GM21529 (cell line): ENCODE data around the gene PDZK1IP1.
"Not testable (repeated sequence)": the region's sequence is repeated elsewhere in the genome, so short reads cannot be mapped to it uniquely, and the experiment has no call there.

ENCODE experiments used
- ATAC-seq: cut with Tn5 transposase; IDR thresholded peaks from one replicate; pipeline ENCODE4 v1.9.1; 2021; ENCODE audit not compliant: unreplicated experiment

Gene PDZK1IP1

GRCh38 chr1:47198214-47198613, 8.4 kb upstream of the PDZK1IP1 start:
- no peak for ATAC-seq

- ATAC-seq: no peak
Measured at GRCh38 chr1:47196622-47197021, 6.8 kb upstream of the PDZK1IP1 start.

DNA sequence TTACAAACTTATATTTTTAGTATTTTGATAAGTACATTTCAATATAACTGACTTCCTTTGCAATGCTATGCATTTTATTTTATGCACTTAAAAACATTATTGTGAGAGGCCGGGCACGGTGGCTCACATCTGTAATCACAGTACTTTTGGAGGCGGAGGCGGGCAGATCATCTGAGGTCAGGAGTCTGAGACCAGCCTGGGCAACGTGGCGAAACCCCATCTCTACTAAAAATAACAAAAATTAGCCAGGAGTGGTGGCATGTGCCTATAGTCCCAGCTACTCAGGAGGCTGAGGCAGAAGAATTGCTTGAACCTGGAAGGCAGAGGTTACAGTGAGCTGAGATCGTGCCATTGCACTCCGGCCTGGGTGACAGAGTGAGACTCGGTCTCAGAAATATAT, 6.1 kb upstream of the PDZK1IP1 start:
- ATAC-seq: not testable (repeated sequence)

DNA sequence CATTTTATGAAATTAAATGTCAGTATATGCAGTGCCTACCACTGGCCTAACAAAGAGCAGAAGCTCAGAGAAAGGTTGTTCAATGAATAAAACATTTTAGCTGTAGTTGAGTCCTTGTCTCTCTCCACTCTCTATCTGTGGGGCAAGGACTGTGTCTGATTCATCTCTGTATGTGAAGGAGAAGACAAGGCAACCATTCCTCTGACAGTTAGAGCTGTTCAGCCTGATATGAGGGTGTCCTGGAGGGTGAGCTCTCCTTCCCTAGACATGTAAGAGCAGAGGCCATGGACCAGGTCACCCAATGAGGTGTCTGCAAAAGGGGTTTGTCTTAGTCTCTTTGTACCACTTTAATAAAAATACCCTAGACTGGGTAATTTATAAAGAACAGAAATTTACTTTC, 4.5 kb upstream of the PDZK1IP1 start:
- ATAC-seq: no peak

- ATAC-seq: not testable (repeated sequence)
Measured at GRCh38 chr1:47193496-47193895, 3.7 kb upstream of the PDZK1IP1 start.

DNA sequence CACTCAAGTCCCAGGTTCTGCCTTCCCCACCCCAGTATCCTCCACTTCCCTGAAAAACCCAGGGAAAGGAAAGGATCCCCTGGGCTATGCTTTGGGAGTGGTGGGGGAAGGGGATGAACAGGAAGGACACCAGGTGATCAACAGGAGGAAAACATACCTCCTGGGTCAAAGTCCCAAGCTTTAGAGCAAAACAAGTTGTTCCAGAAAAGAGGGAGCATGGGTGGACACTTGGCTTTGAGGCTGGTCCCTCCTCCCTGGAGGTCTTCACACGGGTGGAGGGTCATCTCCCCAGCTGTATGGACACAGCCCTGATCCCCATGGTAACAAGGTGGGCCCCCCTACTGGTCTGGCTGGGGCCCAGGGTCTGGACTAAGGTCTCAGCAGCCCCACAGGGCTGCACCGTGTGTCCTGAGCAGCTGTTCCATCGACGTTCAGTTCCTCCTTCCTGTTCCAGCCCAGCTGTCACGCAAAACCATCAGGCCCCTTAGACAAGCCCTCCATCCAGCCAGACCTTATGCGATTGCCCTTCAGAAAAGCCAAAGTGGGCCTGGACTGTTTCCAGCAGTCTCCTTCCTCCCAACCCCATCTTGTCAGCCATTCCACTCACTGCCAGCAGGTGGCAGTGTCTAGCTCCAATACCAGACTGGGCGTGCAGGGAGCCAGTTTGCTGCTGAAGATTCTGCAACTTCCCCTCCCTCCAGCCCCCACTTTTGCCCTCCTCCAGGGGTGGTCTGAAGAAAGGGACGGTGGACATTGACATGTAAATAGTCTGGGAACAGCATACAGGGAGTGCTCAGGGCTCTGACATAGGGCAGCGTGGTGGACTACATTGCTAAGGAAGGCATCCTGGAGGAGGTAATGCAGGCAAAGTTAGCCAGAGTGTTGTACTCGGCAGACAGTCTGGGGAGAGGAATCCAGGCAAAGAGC, 2.9 kb upstream of the PDZK1IP1 start:
- peak; percentile 78 for ATAC-seq

DNA sequence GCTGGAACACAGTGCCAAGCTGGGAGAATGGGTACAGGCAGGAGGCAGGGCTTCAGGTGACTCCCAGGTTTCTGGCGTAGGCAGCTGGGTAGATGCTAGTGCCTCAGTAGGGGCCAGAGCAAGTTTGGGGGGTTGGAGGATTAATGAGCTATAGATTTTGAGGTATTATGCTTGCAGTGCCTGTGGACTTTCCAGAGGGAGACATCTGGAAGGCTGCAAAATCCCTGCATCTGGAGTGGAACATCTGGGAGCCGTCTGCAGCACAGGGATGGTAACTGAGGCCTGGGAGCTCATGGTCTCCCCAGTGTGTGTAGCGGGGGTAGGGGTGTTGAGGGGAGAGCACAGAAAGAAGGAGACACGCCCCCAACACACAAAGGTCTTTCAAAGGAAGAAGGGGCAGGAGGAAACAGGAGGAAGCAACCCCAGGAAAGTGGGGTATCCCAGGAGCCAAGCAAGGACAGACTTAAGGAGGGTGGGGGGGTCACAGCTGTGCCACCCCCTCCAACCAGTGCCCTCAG, 2.2 kb upstream of the PDZK1IP1 start:
- ATAC-seq: no peak

GRCh38 chr1:47190857-47191256, 1.0 kb upstream of the PDZK1IP1 start:
- no peak for ATAC-seq

DNA sequence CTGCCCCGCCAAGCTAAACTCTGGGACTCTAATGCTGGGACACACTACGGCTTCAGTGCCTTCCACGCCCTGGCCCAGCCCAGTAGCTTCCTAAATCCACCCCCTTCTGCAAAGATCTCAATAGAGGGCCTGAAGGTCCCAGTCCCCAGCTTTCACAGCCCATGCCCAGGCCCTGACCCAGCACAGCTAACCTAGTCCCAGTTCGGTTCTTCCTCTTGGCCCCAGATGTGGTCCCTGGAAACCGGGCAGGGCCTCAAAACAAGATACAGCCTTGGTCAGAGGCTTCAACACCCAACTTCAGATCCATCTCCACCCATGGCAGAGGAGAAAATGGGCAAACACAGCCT, 646 bp upstream of the PDZK1IP1 start:
- no peak for ATAC-seq

DNA sequence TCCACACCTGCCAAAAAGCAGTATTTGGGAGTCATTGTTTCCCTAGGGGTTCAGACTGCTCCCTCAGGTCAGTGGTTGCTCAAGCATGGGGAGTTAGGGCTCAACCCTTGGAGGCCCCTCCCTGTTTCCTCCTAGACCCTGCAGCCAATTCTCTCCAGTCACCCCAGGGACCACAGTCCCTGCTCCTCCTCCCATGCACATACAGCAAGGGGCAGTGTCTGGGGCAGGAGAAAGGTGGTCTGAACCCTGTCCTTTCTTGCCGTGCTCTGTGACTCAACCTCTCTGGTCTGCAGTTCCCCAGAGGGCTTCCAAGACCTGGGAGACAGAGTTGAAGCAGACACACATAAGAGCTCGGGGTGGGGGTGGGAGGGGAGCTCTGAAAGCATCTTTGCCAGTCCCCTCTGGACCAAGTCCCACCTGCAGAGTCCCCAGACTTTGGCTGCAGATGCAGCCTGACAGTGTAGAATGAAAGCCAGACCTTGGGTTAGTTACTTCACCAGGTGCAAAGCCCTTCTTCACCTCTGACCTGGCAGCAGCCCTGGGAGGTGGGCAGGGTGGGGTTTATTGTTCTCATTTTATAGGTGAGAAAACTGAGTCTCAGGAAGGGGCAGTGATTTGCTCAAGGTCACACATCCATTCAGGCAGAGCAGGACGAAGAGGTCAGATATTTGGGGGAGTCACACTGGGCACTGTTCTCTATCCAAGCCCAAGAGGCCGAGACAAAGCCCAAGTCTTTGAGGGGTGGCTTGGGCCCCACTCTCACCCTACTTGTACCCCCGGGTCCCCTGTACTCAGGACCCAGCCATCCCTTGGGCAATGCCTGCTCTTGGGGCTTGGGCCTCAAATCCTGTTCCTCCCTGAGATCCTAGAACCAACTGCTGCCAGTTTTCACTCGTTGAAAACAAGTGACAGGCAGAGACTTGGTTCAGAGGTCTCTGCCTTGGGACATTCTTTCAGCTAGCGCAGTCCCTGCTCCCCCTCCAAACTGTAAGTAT, 748 bp downstream of the PDZK1IP1 start:
- no peak for ATAC-seq

DNA sequence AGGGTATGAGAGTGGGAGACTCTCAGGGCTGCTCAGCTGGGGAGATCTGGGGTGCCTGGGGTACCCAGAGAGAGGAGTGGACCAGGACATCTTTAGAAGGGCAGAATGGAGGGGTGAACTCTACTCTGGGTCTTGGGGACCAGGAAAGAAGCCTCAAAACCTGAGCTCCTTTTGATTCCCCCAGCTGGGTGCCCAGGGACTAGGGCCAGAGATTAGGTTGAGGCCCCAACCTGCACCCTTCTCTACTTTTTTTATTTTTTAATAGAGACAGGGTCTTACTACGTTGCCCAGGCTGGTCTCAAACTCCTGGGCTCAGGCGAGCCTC, 1.9 kb downstream of the PDZK1IP1 start:
- no peak for ATAC-seq

DNA sequence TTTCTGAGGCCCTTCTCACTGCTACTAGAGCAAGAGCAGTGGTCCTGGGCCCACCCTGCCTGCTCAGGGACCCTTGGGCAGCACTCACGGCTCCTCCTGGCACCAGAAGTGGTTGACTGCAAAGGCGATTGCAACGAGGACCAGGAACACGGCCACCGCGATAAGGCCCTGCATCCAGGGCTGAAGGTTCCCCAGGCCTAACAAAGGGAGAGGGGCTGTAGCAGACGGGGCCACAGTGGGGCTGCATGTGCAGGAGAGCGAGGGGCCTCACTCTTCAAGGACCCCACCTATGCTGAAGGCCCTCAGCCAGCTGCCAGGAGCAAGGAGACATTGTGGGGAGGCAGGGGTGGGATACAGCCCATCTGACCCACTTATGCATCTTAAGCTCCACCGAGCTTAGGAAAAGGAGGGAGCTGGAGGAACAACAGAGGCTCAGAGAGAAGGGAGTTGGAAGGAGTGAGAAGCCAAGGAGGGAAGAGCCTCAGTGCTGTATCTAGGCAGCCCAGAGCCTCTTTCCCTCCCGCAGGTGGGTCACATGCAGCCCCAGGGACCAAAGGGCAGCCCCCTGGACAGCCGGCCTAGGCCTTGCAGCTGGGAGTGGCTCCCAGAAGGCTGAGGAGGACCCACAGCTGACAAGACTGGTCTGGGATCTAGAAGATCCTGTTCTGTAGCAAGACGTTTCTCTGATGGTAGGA, 2.5 kb downstream of the PDZK1IP1 start:
- ATAC-seq: no peak

DNA sequence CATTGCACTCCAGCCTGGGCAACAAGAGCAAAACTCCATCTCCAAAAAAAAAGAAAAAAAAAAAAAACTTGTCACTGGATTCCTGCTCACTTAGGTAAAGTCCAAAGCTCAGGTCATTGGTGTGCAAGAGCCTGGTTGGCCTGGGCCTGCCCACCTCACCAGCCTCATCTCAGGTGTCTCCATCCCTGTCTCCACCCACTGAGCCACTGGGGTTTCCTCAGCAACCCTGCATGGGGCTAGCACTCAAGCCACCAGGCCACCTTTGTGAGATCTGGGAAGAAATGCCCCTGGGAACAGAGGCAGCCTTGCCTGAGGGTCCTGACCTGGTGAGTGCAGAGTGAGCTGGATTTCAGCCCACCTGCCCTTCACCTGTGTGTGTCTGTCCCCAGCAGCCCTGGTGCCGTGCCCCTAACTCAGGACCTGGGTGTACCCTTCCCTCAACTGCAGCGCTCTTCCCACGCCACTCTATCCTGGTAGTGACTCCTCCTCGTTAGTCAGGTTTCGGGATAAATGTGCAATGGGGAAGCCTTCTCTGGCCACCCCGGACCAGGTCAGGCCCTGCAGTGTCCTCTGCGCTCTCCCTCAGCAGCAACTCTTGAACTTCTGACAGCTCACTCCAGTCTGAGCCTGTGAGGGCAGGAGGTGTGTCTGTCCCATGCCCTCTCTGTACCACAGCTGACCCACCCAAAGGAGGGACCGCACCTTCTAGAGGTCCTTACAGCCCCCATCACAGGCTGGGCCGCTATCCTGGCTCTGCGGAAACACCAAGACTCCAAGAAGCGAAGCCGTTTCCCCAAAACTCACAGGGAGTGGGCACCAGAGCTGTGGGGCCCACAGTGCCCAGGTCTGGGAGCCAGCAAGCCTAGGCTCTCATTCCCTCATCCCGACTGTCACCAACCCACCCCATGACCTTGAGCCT, 3.3 kb downstream of the PDZK1IP1 start:
- ATAC-seq: no peak

GRCh38 chr1:47184822-47185677, 4.8 kb downstream of the PDZK1IP1 start:
- no peak for ATAC-seq

DNA sequence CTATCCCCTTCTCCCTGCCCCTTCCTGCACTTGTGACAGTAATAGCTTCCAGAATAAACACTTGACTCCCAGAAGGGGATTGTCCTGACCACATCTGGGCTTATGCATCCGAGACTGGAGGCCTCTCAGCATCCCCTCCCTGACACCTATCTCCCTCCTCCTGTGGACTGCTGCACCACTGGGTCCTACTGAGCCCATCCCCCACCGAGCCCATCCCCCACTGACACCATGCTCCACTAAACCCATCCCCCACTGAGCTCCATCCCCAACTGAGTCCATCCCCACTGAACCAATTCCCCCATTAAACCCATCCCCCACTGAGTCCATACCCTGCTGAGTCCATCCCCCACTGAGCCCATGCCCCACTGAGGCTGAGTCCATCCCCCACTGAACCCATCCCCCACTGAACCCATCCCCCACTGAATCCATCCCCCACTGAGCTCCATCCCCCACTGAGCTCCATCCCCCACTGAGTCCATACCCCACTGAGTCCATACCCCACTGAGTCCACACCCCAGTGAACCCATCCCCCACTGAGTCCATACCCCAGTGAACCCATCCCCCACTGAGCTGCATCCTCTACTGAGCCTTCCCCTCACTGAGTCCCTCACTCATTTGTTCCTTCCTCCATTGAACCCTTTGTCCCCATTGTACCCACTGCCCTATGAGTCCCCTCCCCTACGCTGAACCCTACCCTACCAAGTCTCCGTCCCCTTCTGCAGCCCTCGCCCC, 5.6 kb downstream of the PDZK1IP1 start:
- no peak for ATAC-seq

GRCh38 chr1:47183308-47184089, 6.3 kb downstream of the PDZK1IP1 start:
- ATAC-seq: no peak

- no peak for ATAC-seq
Measured at GRCh38 chr1:47182676-47183235, 7.1 kb downstream of the PDZK1IP1 start.
